T follicular helper cell (primary cell): ENCODE measurements around the gene IGLON5.

Experiments used
- DNase-seq: peaks from one replicate; pipeline ENCODE4 v3.0.0-alpha.2; 2020; ENCODE audit warnings: low read depth

The IGLON5 gene

GRCh38 chr19:51317968-51318367, 6.5 kb downstream of the IGLON5 start:
- DNase-seq: no peak

GRCh38 chr19:51318687-51319648, 7.5 kb downstream of the IGLON5 start:
- DNase-seq: no peak

DNA sequence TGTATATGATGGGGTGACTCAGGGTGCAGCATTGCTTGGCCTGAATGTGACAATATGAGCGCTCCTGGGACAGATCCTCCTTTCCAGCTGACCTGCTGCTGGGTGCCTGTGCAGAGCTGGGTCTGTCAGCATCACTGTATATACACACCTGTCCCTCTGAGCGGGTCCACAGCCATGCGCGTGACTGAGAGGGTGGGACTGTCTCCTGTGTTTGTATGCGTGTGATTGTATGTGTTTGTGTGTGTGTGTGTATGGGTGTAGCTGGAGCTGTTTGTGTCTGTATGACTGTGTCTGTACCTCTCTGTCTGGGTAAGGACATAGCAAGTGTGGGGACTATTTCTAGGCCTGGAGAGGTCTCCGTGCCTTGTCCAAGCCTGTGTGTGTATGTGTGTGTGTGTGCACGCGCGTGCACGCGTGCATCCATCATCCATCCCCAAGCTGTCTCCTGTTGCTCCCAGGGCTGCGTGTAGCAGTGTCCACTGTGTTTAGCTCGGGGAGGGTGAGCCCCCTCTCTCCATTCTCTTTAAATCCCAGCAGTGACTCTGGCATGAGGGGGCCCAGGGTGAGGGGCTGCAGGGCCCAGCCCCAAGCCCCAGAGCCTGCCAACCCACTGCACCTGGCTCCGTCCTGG, 8.3 kb downstream of the IGLON5 start:
- DNase-seq: no peak

DNA sequence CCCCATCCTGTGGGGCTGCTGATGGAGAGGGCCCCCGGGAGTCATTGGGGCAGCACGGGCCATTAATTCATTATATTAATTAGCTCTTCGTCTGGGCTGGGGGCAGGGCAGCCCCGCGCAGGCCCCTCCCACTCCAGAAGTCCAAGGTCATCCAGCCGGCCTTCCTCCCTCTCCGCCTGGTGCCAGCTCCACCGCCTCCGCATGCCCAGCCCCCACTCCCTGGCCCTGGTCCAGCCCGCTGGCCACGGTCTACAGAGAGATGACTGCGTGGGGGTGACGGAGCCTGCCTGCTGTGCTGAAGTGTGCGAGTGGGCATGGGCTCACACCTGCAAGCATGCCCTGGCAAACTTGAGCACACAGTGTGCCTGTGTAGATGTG, 8.8 kb downstream of the IGLON5 start:
- no peak for DNase-seq

- DNase-seq: no peak
Observed at GRCh38 chr19:51321799-51322198, 10.4 kb downstream of the IGLON5 start.

GRCh38 chr19:51323481-51324166, 12.2 kb downstream of the IGLON5 start:
- DNase-seq: no peak

GRCh38 chr19:51324167-51324481, 12.7 kb downstream of the IGLON5 start:
- no peak for DNase-seq

DNA sequence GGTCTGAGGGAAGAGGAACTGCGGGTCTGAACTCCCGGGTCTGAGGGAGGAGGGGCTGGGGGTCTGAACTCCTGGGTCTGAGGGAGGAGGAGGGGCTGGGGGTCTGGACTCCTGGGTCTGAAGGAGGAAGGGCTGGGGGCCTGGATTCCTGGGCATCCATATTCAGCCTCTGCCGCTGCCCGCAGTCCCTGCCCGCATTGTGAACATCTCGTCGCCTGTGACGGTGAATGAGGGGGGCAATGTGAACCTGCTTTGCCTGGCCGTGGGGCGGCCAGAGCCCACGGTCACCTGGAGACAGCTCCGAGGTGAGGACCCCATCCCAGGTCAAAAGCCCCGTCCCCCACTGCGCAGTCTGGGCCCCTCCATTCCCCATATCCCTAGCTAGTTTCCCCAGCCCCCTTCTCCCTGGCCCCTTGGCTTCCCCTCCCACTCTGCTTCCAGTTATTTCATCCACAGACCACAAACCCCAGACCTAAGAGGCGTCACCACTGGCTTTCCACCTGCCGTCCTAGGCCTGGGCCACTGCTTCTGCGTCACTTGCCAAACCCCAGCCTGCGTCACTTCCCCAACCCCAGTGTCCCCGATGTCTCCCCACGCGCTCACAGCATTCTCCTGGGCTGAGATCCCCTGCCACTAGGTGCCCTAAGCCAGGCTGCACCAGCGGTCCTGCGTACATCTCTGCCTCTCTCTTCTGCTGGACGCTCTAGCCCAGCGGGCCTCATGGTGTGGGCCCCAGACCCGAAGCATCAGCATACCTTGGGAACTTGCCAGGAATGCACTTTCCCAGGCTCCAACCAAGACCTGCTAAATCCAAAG, 13.9 kb downstream of the IGLON5 start:
- DNase-seq: no peak

GRCh38 chr19:51326216-51327065, 15.0 kb downstream of the IGLON5 start:
- no peak for DNase-seq

DNA sequence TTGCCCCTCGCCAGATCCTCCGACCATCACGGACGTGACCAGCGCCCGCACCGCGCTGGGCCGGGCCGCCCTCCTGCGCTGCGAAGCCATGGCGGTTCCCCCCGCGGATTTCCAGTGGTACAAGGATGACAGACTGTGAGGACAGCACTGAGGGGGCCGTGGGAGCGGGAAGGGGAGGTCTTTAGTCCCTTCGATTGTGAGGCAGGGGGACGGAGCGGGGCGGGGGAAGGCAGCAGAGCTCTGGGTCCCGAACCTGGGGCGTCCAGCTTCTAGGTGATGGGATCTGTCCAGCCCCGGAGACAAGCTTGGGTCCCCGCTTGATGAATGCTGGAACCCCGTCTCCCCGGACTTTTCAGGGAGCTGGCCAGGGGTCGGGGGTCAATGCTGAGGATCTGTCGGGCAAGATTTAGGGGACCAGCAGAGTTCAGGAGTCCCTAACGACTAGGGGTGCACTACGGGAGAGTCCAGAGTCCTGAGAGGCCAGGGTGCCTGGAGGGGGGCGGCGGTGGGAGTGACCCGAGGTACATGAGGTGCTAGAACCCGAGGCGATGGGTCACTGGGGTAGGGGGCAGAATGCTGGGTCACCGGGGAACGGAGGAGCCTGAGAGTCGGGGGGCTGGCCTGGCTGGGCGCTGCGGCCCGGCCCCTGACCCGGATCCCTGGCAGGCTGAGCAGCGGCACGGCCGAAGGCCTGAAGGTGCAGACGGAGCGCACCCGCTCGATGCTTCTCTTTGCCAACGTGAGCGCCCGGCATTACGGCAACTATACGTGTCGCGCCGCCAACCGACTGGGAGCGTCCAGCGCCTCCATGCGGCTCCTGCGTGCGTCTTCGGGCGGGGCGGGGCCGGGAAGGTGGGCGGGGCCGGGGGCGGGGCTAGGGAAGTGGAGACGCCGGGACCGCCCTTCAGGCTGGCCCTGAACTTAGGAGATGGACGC, 15.9 kb downstream of the IGLON5 start:
- peak; percentile 29 for DNase-seq

GRCh38 chr19:51329411-51329810, 18.0 kb downstream of the IGLON5 start:
- no peak for DNase-seq

- DNase-seq: no peak
Observed at GRCh38 chr19:51330366-51330765, 18.9 kb downstream of the IGLON5 start.

GRCh38 chr19:51331193-51331592, 19.7 kb downstream of the IGLON5 start:
- DNase-seq: no peak

GRCh38 chr19:51331716-51332115, 20.3 kb downstream of the IGLON5 start:
- no peak for DNase-seq

DNA sequence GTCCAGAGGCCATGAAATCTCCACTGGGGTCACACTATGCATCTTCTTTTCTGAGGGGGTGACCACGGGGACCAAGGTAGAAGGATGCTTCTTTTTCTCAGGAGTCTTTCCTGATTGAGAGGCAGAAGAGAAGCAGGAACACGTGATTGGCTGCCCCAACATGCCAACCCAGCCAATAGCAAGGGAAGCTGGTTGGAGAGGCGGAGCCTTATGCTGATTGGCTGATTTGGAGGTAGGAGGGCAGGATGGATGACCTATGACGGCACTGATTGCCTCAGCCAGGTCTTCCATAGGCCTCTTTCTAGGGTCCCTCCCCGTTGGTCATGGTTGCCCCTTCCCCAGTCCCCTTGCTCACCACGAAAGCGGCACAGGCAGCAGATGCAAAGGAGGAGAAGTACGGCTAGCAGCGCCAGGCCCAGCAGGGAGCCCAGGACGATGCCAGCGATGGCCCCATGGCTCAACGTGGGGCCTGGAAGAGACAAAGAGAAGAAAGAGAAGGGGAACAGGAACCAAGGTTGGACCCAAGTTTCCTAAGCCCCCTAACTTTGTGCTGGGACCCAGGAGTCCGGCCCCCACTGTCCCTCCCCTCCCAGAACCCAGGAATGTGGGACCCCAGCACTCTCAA, 22.5 kb downstream of the IGLON5 start:
- no peak for DNase-seq

DNA sequence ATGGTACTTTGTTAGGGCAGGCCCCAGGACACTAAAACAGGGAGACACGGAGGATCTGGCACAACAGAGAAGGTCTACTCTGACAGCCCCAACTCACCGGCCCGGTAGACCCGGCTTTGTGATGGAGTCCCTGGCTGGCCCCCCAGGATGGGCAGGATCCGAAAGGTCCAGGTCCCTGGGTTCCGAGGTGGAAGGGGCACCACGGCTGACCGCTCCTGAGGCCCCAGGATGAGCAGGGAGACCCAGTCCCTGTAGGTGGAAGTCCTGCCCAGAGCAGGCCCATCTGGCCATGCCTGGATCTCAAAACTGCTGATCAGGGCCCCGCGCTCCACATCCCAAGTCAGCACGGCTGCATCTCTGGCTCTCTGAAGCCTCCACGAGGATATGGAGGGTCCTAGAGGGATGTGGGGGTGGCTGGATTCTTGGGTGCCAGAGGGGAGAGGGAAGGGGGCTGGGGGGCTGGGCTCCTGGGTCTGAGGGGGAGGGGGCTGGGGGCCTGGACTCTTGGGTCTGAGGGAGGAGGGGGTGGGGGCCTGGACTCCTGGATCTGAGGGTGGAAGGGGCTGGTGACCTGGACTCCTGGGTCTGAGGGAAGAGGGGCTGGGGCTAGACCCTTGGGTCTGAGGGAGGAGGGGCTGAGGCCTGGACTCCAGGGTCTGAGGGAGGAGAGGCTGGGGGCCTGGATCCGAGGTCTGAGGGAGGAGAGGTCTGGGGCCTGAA, 25.9 kb downstream of the IGLON5 start:
- DNase-seq: no peak

DNA sequence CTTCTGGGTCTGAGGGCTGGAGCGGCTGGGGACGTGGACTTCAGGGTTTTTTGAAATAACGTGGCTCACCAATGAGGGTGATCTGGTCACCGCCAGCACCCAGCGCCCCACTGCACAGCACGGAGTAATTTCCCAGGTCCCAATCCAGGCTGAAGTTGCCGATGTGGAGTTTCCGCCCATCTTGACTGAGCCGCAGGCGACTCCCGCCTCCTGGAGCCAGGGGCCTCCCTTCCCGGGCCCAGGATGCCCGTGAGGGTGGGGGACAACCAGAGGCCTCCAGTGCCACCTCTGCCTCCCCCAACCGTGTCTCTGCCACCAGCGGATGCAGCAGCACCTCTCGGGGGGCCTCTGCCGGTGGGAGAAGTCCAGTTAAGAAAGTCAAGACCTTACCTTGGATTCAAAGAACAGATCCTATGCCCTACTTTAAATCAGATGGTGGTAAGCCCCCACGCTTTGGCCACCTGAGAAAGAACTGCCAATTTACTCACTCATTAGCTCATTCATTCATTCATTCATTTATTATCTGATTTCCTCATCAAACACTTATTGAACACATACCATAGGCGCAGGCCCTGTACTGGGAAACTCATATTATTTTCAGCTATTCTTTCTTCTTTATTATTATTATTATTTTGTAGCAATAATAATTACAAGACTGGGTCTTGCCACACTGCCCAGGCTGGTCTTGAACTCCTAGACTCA, 26.6 kb downstream of the IGLON5 start:
- no peak for DNase-seq
